Measurements from ENCODE around the gene SPAG8. TPM values are rescaled to one million over a fixed set of nuclear protein-coding genes. Genes with fewer than 3 reads are reported as not detected.

Gene SPAG8
- total RNA-seq, 1 donor from 2014 or later = 0.95 TPM

- intact Hi-C loops (cut with micrococcal nuclease) = no loop called here
Measured at GRCh38 chr9:35781066-35781465, 31.0 kb downstream of the SPAG8 start.

GRCh38 chr9:35778496-35778895, 33.6 kb downstream of the SPAG8 start:
- intact Hi-C loops (cut with micrococcal nuclease) = no loop called here

GRCh38 chr9:35776018-35776417, 36.0 kb downstream of the SPAG8 start:
- intact Hi-C loops (cut with micrococcal nuclease) = no loop called here

GRCh38 chr9:35774907-35775635, 37.0 kb downstream of the SPAG8 start:
- intact Hi-C loops (cut with micrococcal nuclease) = no loop called here

- intact Hi-C loops (cut with micrococcal nuclease) = no loop called here
Measured at GRCh38 chr9:35771943-35772342, 40.1 kb downstream of the SPAG8 start.

GRCh38 chr9:35771534-35771933, 40.5 kb downstream of the SPAG8 start:
- intact Hi-C loops (cut with micrococcal nuclease) = no loop called here

- intact Hi-C loops (cut with micrococcal nuclease) = no loop called here
Measured at GRCh38 chr9:35771075-35771433, 41.0 kb downstream of the SPAG8 start.

GRCh38 chr9:35769763-35770162, 42.3 kb downstream of the SPAG8 start:
- intact Hi-C loops (cut with micrococcal nuclease) = no loop called here

- intact Hi-C loops (cut with micrococcal nuclease) = no loop called here
Measured at GRCh38 chr9:35767458-35767857, 44.6 kb downstream of the SPAG8 start.

GRCh38 chr9:35766997-35767396, 45.1 kb downstream of the SPAG8 start:
- intact Hi-C loops (cut with micrococcal nuclease) = no loop called here

- intact Hi-C loops (cut with micrococcal nuclease) = no loop called here
Measured at GRCh38 chr9:35763803-35764202, 48.3 kb downstream of the SPAG8 start.

GRCh38 chr9:35763181-35763580, 48.9 kb downstream of the SPAG8 start:
- intact Hi-C loops (cut with micrococcal nuclease) = no loop called here

- intact Hi-C loops (cut with micrococcal nuclease) = no loop called here
Measured at GRCh38 chr9:35760651-35761050, 51.4 kb downstream of the SPAG8 start.

GRCh38 chr9:35759795-35760194, 52.3 kb downstream of the SPAG8 start:
- intact Hi-C loops (cut with micrococcal nuclease) = loop anchor here (10.0 kb wide), 1 partner anchor 1715 kb away; the partner anchor contains the start of gene UBAP2

Other genes with a start within 250 kb of the SPAG8 start
- gene TESK1, start 207.0 kb downstream of the SPAG8 start, total RNA-seq = 30.0 and 33.1 TPM in 2 replicates
- gene CD72, start 193.8 kb downstream of the SPAG8 start, total RNA-seq = 7.0 and 7.3 TPM in 2 replicates
- gene SIT1, start 161.3 kb downstream of the SPAG8 start, total RNA-seq = 198 and 205 TPM in 2 replicates
- 5,282 and 6,266 TPM in 2 replicates for gene RMRP, start 154.2 kb downstream of the SPAG8 start, total RNA-seq
- 25.6 and 27.2 TPM in 2 replicates for gene CCDC107, start 154.0 kb downstream of the SPAG8 start, total RNA-seq
- 14.7 and 15.4 TPM in 2 replicates for gene ARHGEF39, start 147.1 kb downstream of the SPAG8 start, total RNA-seq
- 0.27 and 0.30 TPM in 2 replicates for gene CA9, start 138.3 kb downstream of the SPAG8 start, total RNA-seq
- gene TPM2, start 122.3 kb downstream of the SPAG8 start, total RNA-seq = 5.9 and 6.0 TPM in 2 replicates
- 360 and 382 TPM in 2 replicates for gene TLN1, start 80.1 kb downstream of the SPAG8 start, total RNA-seq
- gene CREB3, start 79.6 kb downstream of the SPAG8 start, total RNA-seq = 18.0 and 19.9 TPM in 2 replicates
- 54.1 and 62.3 TPM in 2 replicates for gene GBA2, start 63.0 kb downstream of the SPAG8 start, total RNA-seq
- 22.8 and 23.3 TPM in 2 replicates for gene RGP1, start 63.0 kb downstream of the SPAG8 start, total RNA-seq
- gene MSMP, start 58.0 kb downstream of the SPAG8 start, total RNA-seq = 0.55 TPM in 1 of 2 replicates, not detected in the other
- gene NPR2, start 20.7 kb downstream of the SPAG8 start, total RNA-seq = 9.6 and 10.2 TPM in 2 replicates
- gene HINT2, start 2.8 kb upstream of the SPAG8 start, total RNA-seq = 55.0 and 55.7 TPM in 2 replicates
- gene FAM221B, start 16.5 kb upstream of the SPAG8 start, total RNA-seq = not detected in 2 replicates
- 1.7 and 2.6 TPM in 2 replicates for gene TMEM8B, start 17.0 kb upstream of the SPAG8 start, total RNA-seq
- not detected in 2 replicates for gene OR13J1, start 58.1 kb upstream of the SPAG8 start, total RNA-seq
- gene HRCT1, start 93.9 kb upstream of the SPAG8 start, total RNA-seq = not detected in 2 replicates
- gene SPAAR, start 97.2 kb upstream of the SPAG8 start, total RNA-seq = not detected in 2 replicates
- gene OR2S2, start 145.9 kb upstream of the SPAG8 start, total RNA-seq = not detected in 2 replicates
- 6.6 TPM in 2 replicates for gene RECK, start 224.7 kb upstream of the SPAG8 start, total RNA-seq